Hippocampal formation (tissue), 2 donors: ENCODE measurements around the gene MAX.
A peak's percentile ranks its signal among the peaks of the same experiment; 100 is the strongest.
"Not testable (repeated sequence)": the region's sequence is repeated elsewhere in the genome, so short reads cannot be mapped to it uniquely, and the experiment has no call there.

ENCODE experiments used
- DNase-seq, 2 donors: peaks; one replicate each; lab custom pipeline; 2025; lab: John Stamatoyannopoulos, UW

MAX gene

DNA sequence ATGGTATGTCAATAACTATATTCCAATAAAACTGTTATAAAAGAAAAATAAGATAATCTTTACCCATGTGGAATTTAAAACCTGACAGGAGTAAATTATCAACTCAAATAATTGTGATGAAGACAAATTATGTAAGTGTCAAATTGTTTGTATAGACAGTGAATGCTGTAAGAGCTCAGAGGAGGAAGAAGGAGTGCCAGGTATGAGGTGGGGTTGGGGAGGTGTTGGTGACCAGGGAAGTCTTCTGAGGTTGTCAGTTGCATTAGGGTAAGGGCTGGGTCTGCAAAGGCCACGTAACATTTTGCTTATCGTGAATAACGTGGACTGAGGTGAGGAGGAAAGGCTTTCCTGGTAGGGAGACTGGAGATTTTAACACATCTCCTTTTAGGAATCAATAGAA is 2.5 kb upstream of the MAX start:
- DNase-seq, result no peak

- no peak for DNase-seq
Measured at GRCh38 chr14:65103150-65103760, 938 bp upstream of the MAX start.

- DNase-seq, result peak in 1 of 2 donors; percentile 1
Measured at GRCh38 chr14:65101631-65102440, 481 bp downstream of the MAX start.

- no peak for DNase-seq
Measured at GRCh38 chr14:65100922-65101541, 1.3 kb downstream of the MAX start.

DNA sequence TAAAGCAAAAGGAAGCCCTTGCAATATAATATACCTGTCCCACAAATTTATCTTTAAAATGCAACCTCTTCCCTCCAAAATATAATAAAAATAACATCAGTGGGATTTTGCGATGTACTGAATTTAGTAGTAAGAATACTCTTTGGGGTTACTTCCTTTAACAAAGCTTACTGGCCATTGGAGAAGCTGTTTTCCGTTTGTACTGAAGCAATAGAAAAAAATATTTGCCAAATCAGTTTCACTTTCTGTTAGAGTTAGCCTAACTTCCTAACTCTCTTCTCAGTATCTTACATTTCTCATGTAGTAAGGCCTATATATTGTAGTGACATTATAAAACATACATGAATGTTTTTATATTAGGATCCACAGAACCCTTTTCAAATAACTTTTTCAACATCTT is 3.7 kb downstream of the MAX start:
- peak in 1 of 2 donors; percentile 19 for DNase-seq

- no peak for DNase-seq
Measured at GRCh38 chr14:65096323-65097089, 5.8 kb downstream of the MAX start.

- peak; percentile 48 to 61 for DNase-seq
Measured at GRCh38 chr14:65095633-65096205, 6.6 kb downstream of the MAX start.

DNA sequence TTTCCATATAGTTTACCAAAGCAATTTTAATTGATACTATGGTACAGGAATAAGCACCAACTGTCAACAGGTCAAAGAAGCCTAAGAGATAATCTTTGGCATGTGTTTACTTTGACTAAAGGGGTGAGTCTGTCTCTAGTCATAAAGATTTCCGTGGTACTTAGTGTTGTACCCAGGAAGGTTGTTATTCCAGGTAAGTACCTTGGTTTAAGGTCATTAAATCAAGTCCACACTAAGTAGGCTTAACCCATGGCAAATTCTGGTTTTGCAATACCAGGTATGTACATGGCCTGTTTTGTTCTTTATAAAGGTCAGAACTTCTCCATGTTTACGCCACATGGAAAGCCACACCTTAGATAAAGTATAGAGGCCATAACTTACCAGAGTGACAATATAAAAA is 10.0 kb downstream of the MAX start:
- DNase-seq, result no peak

DNA sequence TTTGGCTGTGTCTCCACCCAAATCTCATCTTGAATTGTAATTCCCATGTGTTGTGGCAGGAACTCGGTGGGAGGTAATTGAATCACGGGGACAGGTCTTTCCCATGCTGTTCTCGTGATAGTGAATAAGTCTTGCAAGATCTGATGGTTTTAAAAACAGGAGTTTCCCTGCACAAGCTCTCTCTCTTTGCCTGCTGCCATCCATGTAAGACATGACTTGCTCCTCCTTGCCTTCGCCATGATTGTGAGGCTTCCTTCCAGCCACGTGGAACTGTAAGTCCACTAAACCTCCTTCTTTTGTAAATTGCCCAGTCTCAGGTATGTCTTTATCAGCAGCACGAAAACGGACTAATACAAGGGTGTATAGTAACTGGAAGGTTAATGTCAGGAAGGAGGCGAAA is 14.5 kb downstream of the MAX start:
- DNase-seq, result not testable (repeated sequence)

GRCh38 chr14:65086686-65087085 is 15.6 kb downstream of the MAX start:
- not testable (repeated sequence) for DNase-seq

GRCh38 chr14:65084554-65085505 is 17.5 kb downstream of the MAX start:
- no peak for DNase-seq

GRCh38 chr14:65082930-65083329 is 19.4 kb downstream of the MAX start:
- DNase-seq, result no peak

GRCh38 chr14:65080960-65081747 is 21.2 kb downstream of the MAX start:
- DNase-seq, result no peak

DNA sequence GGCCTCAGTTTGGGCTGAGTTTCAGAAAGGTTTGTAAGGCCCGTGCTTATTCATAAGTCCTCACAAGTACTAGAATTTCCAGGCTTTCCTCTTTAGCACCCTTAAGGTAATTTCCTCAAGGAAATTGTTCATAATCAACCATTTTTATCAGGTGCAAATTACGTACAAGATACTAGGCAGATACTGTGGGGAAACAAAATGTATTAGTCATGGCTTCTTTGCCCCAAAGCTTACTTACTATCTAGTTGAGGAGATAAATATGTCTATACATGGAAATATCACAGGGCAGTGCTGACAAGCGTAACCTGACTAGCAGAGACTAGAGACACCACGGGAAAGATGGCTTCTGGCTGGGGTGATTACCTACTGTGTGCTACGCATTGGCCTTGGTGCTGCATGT is 22.5 kb downstream of the MAX start:
- DNase-seq, result no peak

DNA sequence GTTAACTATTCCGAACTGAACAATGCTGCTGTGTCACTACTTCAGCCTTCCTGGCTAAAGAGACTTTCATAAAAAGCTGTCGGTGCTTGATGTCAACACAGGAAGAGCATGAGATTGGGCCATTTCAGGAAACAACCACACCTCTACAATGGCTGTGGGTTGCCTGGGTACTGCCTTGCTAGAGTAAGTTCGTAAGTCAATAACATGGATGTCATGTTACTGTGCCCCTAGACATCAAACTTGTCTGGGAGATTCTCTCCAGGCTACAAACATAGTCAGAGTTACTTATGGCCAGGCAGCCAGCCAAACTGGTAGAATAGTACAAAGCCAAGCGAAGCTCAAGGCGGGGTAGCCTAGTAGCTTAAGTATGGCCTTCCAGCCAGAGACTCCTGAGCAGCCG is 23.1 kb downstream of the MAX start:
- DNase-seq, result no peak

DNA sequence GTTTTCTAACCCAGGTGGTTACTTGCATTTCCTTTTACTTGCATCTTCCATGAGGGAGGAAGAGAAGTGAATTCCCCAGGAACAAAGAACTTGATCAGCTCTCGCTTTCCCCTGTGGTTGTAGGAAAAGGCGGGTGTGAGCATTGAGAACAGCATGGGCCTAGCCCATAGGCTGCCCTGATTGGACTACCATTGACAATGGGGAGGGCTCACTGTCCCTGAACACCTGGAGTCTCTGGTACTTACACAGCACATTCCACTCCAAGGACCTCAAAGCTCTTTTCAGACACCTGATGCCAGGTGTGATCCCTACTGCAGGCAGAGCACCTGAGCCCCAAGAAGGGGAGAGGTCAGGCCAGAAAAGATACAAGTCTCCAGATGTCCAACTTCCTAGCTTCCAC is 25.0 kb downstream of the MAX start:
- DNase-seq, result no peak

DNA sequence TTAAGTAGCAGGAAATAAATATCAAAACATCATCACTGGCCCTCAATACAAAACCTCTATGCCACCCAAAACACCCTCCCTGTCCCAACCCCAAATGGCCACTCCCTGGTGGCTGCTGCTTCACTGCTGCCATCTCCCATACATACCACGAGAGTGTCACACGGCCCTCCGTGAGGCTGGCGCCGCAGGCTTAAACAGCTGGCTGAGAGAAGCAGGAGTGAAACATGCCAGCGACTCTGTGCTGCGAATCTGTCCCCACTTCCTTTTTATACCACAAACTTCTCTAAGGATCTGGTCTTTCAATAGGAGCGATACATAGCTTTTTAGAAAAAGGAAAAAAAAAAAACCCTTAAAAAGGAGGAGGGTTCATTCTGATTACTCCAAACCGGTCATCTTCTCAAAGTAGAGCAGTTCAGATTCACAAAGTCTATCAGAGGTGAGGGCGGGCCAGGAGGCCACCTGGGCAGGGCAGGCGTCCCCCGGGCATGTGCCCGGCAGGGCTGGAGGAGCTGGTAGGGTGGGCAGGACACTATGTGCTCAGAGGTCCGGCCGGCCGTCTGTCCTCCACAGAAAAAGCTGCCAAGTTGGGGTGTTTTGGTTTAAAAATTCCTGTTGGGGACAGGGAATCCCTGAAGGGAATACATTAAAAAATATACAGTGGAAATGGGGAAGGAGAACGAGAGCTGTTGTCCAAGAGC is 26.5 kb downstream of the MAX start:
- DNase-seq, result no peak

GRCh38 chr14:65074449-65075150 is 27.7 kb downstream of the MAX start:
- no peak for DNase-seq
